GM19238 (cell line): ENCODE measurements around the gene CYP20A1.
A peak's percentile ranks its signal among the peaks of the same experiment; 100 is the strongest.
"Not testable (repeated sequence)": the region's sequence is repeated elsewhere in the genome, so short reads cannot be mapped to it uniquely, and the experiment has no call there.

ENCODE experiments used
- DNase-seq: peaks from one replicate; pipeline ENCODE4 v3.0.0; 2011; ENCODE audit warnings: low spot score; ENCODE audit not compliant: insufficient read length

The CYP20A1 gene

GRCh38 chr2:203280428-203281064 is 41.7 kb downstream of the CYP20A1 start:
- DNase-seq, result no peak

GRCh38 chr2:203282101-203282500 is 43.3 kb downstream of the CYP20A1 start:
- no peak for DNase-seq

GRCh38 chr2:203286532-203286931 is 47.7 kb downstream of the CYP20A1 start:
- DNase-seq, result no peak

- no peak for DNase-seq
Observed at GRCh38 chr2:203301667-203302066, 62.8 kb downstream of the CYP20A1 start.

- not testable (repeated sequence) for DNase-seq
Observed at GRCh38 chr2:203302586-203302985, 63.8 kb downstream of the CYP20A1 start.

- no peak for DNase-seq
Observed at GRCh38 chr2:203310688-203311436, 72.0 kb downstream of the CYP20A1 start.

GRCh38 chr2:203326356-203326755 is 87.5 kb downstream of the CYP20A1 start:
- DNase-seq, result no peak

GRCh38 chr2:203327582-203327900 is 88.7 kb downstream of the CYP20A1 start:
- no peak for DNase-seq

GRCh38 chr2:203327901-203328759 is 89.3 kb downstream of the CYP20A1 start, which contains the start of gene ABI2:
Gene ABI2 (plus strand): TSS chr2:203328394. CDS start chr2:203328515, 121 bp downstream.
- DNase-seq, result peak; percentile 71

GRCh38 chr2:203328760-203329540 is 90.1 kb downstream of the CYP20A1 start:
- DNase-seq, result peak; percentile 41

GRCh38 chr2:203330434-203330833 is 91.6 kb downstream of the CYP20A1 start:
- DNase-seq, result no peak

- DNase-seq, result no peak
Observed at GRCh38 chr2:203338322-203338721, 99.5 kb downstream of the CYP20A1 start.

GRCh38 chr2:203340791-203341487 is 102.1 kb downstream of the CYP20A1 start:
- no peak for DNase-seq

GRCh38 chr2:203341741-203342310 is 103.0 kb downstream of the CYP20A1 start:
- DNase-seq, result no peak

GRCh38 chr2:203342374-203342773 is 103.6 kb downstream of the CYP20A1 start:
- not testable (repeated sequence) for DNase-seq

GRCh38 chr2:203344667-203345066 is 105.8 kb downstream of the CYP20A1 start:
- no peak for DNase-seq

- no peak for DNase-seq
Observed at GRCh38 chr2:203346612-203347011, 107.8 kb downstream of the CYP20A1 start.

GRCh38 chr2:203347375-203347774 is 108.6 kb downstream of the CYP20A1 start:
- no peak for DNase-seq

GRCh38 chr2:203352604-203353255 is 113.9 kb downstream of the CYP20A1 start:
- DNase-seq, result no peak

GRCh38 chr2:203354966-203355365 is 116.1 kb downstream of the CYP20A1 start:
- DNase-seq, result no peak
